ENCODE results near the gene MYADML2. TPM values are rescaled to one million over a fixed set of nuclear protein-coding genes. Genes with fewer than 3 reads are reported as not detected.

Gene MYADML2
- total RNA-seq, 1 experiment from 2014 or later, result not detected

- H3K79me2 ChIP-seq (ENCODE audit: low read length), result peaks cover 15% of the 10 kb centered on the region
- no peaks in the 10 kb centered on the region for H4K20me1 ChIP-seq (ENCODE audit: low read length)
- H3K4me3 ChIP-seq (ENCODE audit: low read length), result peak overlapping the region; percentile 97
- TSS peak; percentile 76 for BruUV-seq (replicated peaks)
- H3F3A ChIP-seq (ENCODE audit: low read length, unreplicated experiment), result no peaks in the 10 kb centered on the region
- H3K36me3 ChIP-seq (ENCODE audit: low read depth, low read length), result no peaks in the 10 kb centered on the region
- POLR2A ChIA-PET (ENCODE audit: unreplicated experiment), result no interaction called here
- H3K9ac ChIP-seq (ENCODE audit: low read length), result peak overlapping the region; percentile 86
- ATAC-seq, result peak; percentile 15
- H3K9me3 ChIP-seq (ENCODE audit: low read length), result peaks cover 4% of the 10 kb centered on the region; the same call in 1 of the 2 replicates
- H2AFZ ChIP-seq (ENCODE audit: low read length), result peak overlapping the region; percentile 96
- no peak for TF ChIP-seq EZH2phosphoT487 (IDR thresholded peaks at IDR 0.05; ENCODE audit: borderline replicate concordance, low read length)
- TF ChIP-seq, protein P1, sequence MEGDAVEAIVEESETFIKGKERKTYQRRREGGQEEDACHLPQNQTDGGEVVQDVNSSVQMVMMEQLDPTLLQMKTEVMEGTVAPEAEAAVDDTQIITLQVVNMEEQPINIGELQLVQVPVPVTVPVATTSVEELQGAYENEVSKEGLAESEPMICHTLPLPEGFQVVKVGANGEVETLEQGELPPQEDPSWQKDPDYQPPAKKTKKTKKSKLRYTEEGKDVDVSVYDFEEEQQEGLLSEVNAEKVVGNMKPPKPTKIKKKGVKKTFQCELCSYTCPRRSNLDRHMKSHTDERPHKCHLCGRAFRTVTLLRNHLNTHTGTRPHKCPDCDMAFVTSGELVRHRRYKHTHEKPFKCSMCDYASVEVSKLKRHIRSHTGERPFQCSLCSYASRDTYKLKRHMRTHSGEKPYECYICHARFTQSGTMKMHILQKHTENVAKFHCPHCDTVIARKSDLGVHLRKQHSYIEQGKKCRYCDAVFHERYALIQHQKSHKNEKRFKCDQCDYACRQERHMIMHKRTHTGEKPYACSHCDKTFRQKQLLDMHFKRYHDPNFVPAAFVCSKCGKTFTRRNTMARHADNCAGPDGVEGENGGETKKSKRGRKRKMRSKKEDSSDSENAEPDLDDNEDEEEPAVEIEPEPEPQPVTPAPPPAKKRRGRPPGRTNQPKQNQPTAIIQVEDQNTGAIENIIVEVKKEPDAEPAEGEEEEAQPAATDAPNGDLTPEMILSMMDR (conservative IDR thresholded peaks at IDR 0.05; ENCODE audit: low read depth, low read length), result no peak
- no peak for TF ChIP-seq EZH2 (IDR thresholded peaks at IDR 0.05; ENCODE audit: low read length, unreplicated experiment)
- peak overlapping the region; percentile 69 for H3K27ac ChIP-seq (ENCODE audit: low read length)
- DNase-seq, result peak; percentile 23
- no peaks in the 10 kb centered on the region for H3K9me2 ChIP-seq (replicated peaks; ENCODE audit: low read length)
- CTCF ChIA-PET, result no interaction called here
- peak overlapping the region; percentile 96 for H3K4me2 ChIP-seq (ENCODE audit: low read length)
- no peaks in the 10 kb centered on the region for H3K27me3 ChIP-seq (ENCODE audit: low read length)
- intact Hi-C loops (cut with micrococcal nuclease), result no loop called here
- peaks cover 13% of the 10 kb centered on the region for H3K4me1 ChIP-seq (ENCODE audit: insufficient read depth, low read length)
Measured at GRCh38 chr17:81976332-81977210, 29.5 kb upstream of the MYADML2 start.

- no peak overlapping the region for H3K9ac ChIP-seq (ENCODE audit: low read length)
- H3K4me1 ChIP-seq (ENCODE audit: insufficient read depth, low read length), result peaks cover 10% of the 10 kb centered on the region
- peaks cover 6% of the 10 kb centered on the region for H3K79me2 ChIP-seq (ENCODE audit: low read length)
- H3K27ac ChIP-seq (ENCODE audit: low read length), result no peak overlapping the region
- ChIA-PET POLR2A (ENCODE audit: unreplicated experiment) (interaction anchor here (0.7 kb wide), 2 partner anchors 62 to 69 kb away, joined by 11 to 12 read pairs; partner anchors contain the start of gene PCYT2), CTCF (no interaction called here)
- peaks cover 4% of the 10 kb centered on the region; the same call in 1 of the 2 replicates for H3K9me3 ChIP-seq (ENCODE audit: low read length)
- no peaks in the 10 kb centered on the region for H3F3A ChIP-seq (ENCODE audit: low read length, unreplicated experiment)
- no TSS peak for BruUV-seq (replicated peaks)
- TF ChIP-seq, protein P1 (conservative IDR thresholded peaks at IDR 0.05; ENCODE audit: low read depth, low read length), result no peak
- TF ChIP-seq EZH2 (IDR thresholded peaks at IDR 0.05; ENCODE audit: low read length, unreplicated experiment), result no peak
- TF ChIP-seq EZH2phosphoT487 (IDR thresholded peaks at IDR 0.05; ENCODE audit: borderline replicate concordance, low read length), result no peak
- no peak overlapping the region for H3K4me2 ChIP-seq (ENCODE audit: low read length)
- H3K27me3 ChIP-seq (ENCODE audit: low read length), result no peaks in the 10 kb centered on the region
- intact Hi-C loops (cut with micrococcal nuclease), result no loop called here
- DNase-seq, result no peak
- H3K9me2 ChIP-seq (replicated peaks; ENCODE audit: low read length), result no peaks in the 10 kb centered on the region
- H3K4me3 ChIP-seq (ENCODE audit: low read length), result no peak overlapping the region
- no peak overlapping the region for H2AFZ ChIP-seq (ENCODE audit: low read length)
- no peaks in the 10 kb centered on the region for H3K36me3 ChIP-seq (ENCODE audit: low read depth, low read length)
- no peak for ATAC-seq
- no peaks in the 10 kb centered on the region for H4K20me1 ChIP-seq (ENCODE audit: low read length)
Measured at GRCh38 chr17:81973432-81973831, 26.4 kb upstream of the MYADML2 start.
